ENCODE results near the gene SDK2. TPM values are rescaled to one million over a fixed set of nuclear protein-coding genes. Genes with fewer than 3 reads are reported as not detected.

SDK2 gene
- total and polyA plus RNA-seq, 9 donors: 0.40 to 5.4 (median 0.96) TPM

- Histone ChIP-seq H3K4me3 (no peak overlapping the region), H3K4me1 (ENCODE audit: insufficient read depth) (no peaks in the 10 kb centered on the region), H3K27ac (no peak overlapping the region), H3K27me3 (no peaks in the 10 kb centered on the region), H3K9me3 (no peaks in the 10 kb centered on the region), H3K36me3 (no peaks in the 10 kb centered on the region)
- no peak for DNase-seq
- no peak for TF ChIP-seq POLR2A (IDR thresholded peaks at IDR 0.05)
- TF ChIP-seq EP300 (IDR thresholded peaks at IDR 0.05): no peak
- no peak for TF ChIP-seq CTCF (IDR thresholded peaks at IDR 0.05)
- WGBS, 3 donors: 86 to 93% (median 87%) methylated on average over 17 of the region's 17 CpGs
- intact Hi-C loops (cut with DNase I): no loop called here
Measured at GRCh38 chr17:73545109-73546032, 98.9 kb downstream of the SDK2 start.

GRCh38 chr17:73544333-73544732, 99.9 kb downstream of the SDK2 start:
- intact Hi-C loops (cut with DNase I): no loop called here
- WGBS, 3 donors: 92 to 97% (median 95%) methylated on average over 5 of the region's 5 CpGs
- H3K4me3 ChIP-seq: no peak overlapping the region
- no peaks in the 10 kb centered on the region for H3K4me1 ChIP-seq (ENCODE audit: insufficient read depth)
- no peaks in the 10 kb centered on the region for H3K36me3 ChIP-seq
- no peak for DNase-seq
- H3K9me3 ChIP-seq: no peaks in the 10 kb centered on the region
- no peak for TF ChIP-seq EP300 (IDR thresholded peaks at IDR 0.05)
- TF ChIP-seq POLR2A (IDR thresholded peaks at IDR 0.05): no peak
- TF ChIP-seq CTCF (IDR thresholded peaks at IDR 0.05): no peak
- no peak overlapping the region for H3K27ac ChIP-seq
- H3K27me3 ChIP-seq: no peaks in the 10 kb centered on the region

- no peak for DNase-seq
- Histone ChIP-seq H3K4me3 (no peak overlapping the region), H3K27me3 (no peaks in the 10 kb centered on the region), H3K4me1 (ENCODE audit: insufficient read depth) (no peaks in the 10 kb centered on the region), H3K36me3 (no peaks in the 10 kb centered on the region), H3K9me3 (no peaks in the 10 kb centered on the region), H3K27ac (no peak overlapping the region)
- intact Hi-C loops (cut with DNase I): no loop called here
- TF ChIP-seq EP300 (IDR thresholded peaks at IDR 0.05): no peak
- TF ChIP-seq CTCF (IDR thresholded peaks at IDR 0.05): no peak
- no peak for TF ChIP-seq POLR2A (IDR thresholded peaks at IDR 0.05)
- WGBS, 3 donors: 81 to 83% (median 82%) methylated on average over 9 of the region's 9 CpGs
Measured at GRCh38 chr17:73542323-73542722, 101.9 kb downstream of the SDK2 start.

- H3K9me3 ChIP-seq: no peaks in the 10 kb centered on the region
- no peak overlapping the region for H3K27ac ChIP-seq
- intact Hi-C loops (cut with DNase I): no loop called here
- no peak overlapping the region for H3K4me3 ChIP-seq
- no peaks in the 10 kb centered on the region for H3K36me3 ChIP-seq
- no peak for DNase-seq
- H3K27me3 ChIP-seq: no peaks in the 10 kb centered on the region
- WGBS, 3 donors: 84 to 92% (median 90%) methylated on average over 16 of the region's 16 CpGs
- TF ChIP-seq CTCF (IDR thresholded peaks at IDR 0.05): no peak
- no peaks in the 10 kb centered on the region for H3K4me1 ChIP-seq (ENCODE audit: insufficient read depth)
Measured at GRCh38 chr17:73541561-73541981, 102.7 kb downstream of the SDK2 start.

Measured in ovary (tissue), 9 donors.